DMS53 (cell line): ENCODE results near the gene BBS7.

Experiments used
- DNase-seq: peaks from one replicate; lab custom pipeline; 2025; lab: John Stamatoyannopoulos, UW

The BBS7 gene

GRCh38 chr4:121869841-121870822 lies at the start of gene BBS7:
BBS7 (minus strand) TSS chr4:121870474; CDS start chr4:121870313, 161 bp downstream.
- peak; percentile 95 for DNase-seq

GRCh38 chr4:121913667-121914066 lies 43.4 kb upstream of the BBS7 start:
- no peak for DNase-seq

DNA sequence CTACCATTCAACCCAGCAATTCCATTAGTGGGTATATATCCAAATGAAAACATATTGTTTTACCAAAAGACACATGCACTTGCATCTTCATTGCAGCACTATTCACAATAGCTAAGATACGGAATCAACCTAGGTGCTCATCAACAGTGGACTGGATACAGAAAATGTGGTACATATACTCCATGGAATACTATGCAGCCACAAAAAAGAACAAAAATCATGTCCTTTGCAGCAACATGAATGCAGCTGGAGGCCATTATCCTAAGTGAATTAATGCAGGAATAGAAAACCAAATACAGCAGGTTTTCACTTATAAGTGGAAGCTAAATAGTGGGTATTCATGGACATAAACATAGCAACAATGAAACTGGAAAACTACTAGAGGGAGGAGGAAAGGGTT lies 38.1 kb upstream of the BBS7 start:
- no peak for DNase-seq

GRCh38 chr4:121900132-121900983 lies 30.1 kb upstream of the BBS7 start:
- DNase-seq = peak; percentile 71

GRCh38 chr4:121898150-121898549 lies 27.9 kb upstream of the BBS7 start:
- peak; percentile 18 for DNase-seq

- no peak for DNase-seq
Observed at GRCh38 chr4:121888134-121888533, 17.9 kb upstream of the BBS7 start.

DNA sequence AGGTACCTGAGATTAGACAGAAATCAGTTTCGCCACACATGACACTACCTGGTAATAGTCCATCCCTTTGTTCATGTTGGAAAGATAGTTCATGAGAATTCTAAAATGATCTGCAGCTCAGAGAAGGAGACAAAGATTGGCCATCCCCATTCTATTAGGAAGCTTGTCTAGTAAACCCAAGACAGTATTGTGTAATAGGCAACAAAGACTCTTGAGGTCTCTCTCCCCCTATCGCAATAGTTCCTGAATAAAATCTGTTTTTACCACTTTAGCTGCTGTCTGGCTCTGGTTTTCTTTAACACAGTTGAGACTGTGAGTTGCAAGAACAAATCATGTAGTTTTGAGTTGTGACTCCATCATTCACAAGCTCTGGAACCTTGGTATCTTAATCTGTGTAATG lies 14.8 kb upstream of the BBS7 start:
- DNase-seq = no peak

- no peak for DNase-seq
Observed at GRCh38 chr4:121881158-121881557, 10.9 kb upstream of the BBS7 start.

- no peak for DNase-seq
Observed at GRCh38 chr4:121879135-121879534, 8.9 kb upstream of the BBS7 start.

GRCh38 chr4:121877041-121877773 lies 6.9 kb upstream of the BBS7 start:
- no peak for DNase-seq

DNA sequence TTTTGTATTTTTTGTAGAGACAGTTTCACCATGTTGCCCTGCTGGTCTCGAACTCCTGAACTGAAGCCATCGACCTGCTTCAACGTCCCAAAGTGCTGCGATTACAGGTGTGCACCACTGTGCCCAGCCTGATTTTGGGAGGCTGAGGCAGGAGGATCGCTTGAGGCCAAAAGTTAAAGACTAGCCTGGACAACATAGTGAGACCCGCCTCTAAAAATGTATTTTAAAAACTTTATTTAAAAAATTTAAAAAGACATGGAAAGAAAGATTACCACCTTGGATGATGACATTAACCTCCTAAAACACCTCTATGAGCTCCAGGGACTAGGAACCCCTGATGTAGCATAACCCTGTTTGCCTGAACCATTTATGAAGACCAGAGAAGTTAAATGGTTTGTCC lies 5.8 kb upstream of the BBS7 start:
- DNase-seq = no peak

DNA sequence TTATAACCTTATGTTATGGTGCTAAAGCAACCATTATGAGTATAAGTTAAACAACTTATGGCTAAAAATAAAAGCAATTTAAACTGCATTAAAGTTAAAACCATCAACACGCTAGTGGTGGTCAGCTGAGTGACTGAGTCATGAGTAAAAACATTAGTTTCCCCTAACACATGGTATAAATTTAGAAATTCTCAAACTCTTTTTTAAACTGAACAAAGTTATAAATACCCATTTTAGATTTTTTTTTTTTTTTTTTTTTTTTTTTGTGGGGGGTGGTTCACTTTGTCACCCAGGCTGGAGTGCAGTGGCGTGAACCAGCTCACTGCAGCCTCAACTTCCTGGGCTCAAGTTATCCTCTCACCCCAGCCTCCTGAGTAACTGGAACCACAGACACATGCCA lies 5.4 kb upstream of the BBS7 start:
- DNase-seq = no peak

DNA sequence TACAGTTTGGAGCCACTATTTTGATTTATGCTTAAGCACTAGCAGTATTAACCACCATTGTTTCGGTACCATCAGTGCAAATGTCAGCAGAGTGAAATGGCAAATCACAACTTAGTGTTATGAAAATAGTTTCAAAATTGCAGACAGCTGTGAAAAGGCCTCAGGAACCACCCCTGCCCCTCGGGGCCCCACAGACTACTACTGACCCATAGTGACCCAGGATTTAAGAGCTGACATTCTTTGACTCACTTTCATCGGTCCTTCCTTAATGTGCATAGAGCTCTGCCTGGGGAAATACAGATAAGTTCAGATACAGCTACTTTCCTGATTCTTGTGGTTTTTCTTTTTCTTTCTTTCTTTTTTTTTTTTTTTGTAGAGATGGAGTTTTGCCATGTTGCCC lies 3.3 kb upstream of the BBS7 start:
- DNase-seq = no peak

DNA sequence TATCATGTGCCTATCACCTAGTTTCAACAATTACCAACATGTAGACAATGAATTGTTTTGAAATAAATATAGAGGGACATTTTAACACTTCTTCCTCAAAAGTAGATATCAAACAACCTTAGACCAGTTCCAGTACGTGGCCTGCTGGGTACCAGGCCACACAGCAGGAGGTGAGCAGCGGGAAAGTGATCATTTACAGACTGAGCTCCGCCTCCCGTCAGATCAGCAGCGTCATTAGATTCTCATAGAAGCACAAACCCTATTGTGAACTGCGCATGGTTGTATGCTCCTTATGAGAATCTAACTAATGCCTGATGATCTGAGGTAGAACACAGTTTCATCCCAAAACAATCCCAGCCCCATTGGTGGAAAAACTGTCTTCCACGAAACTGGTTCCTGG lies 6.5 kb downstream of the BBS7 start:
- DNase-seq = peak; percentile 62

DNA sequence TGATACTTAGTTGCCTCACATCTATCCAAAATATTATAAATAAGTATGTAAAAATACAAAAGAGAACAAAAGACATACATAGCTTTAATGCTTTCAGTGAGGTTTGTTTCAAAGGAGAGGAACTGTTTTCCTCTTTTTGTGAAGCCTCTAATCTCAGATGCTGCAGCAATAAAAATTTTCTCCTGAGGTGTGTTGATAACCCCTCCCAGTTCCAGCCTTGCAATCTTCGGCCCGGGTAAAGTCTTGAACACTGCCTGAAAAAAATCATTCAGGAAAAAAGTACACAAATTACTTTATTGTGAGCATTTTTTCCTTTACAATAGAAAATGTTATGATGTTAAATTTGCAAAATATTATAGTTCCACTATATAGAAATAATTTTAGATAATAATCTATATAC lies 8.8 kb downstream of the BBS7 start:
- DNase-seq = no peak

DNA sequence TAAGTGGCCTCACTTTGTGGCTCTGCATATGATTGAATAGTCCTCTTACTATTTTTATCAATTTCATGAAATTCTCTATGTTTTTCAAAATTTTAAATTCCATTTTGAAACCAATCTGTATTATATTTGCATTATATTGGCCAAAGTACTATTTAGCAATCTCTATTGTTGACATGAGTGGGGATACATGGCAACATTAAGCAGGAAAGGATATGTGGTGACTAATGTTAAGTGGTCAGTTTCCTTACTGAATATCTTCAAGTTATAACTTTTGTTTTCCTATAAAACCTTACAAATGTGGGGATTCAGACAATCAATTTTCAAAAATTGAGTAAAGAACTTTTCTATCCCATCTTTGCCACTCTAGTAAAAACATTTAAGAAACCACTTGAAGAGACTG lies 10.2 kb downstream of the BBS7 start:
- DNase-seq = no peak

- DNase-seq = no peak
Observed at GRCh38 chr4:121851354-121851753, 18.9 kb downstream of the BBS7 start.

- DNase-seq = no peak
Observed at GRCh38 chr4:121846662-121847061, 23.6 kb downstream of the BBS7 start.

GRCh38 chr4:121842862-121843261 lies 27.4 kb downstream of the BBS7 start:
- no peak for DNase-seq

DNA sequence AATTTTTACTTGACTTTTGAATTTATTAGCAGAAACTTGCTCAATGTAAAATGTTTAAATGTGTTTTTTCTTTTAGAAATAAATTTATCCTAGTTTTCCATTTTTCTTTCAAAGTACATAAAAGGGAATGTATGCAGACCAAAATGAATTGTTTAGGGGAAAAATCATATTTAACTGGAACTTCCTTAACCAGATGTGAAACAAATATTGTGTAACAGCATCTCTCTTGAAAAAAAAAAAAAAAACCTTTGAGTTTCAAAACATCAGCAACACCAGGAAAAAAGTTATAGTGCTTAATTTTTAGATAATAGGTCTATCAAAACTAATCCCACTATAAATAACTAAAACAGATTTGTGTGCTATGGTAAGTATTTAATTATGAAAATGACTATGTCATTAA lies 32.1 kb downstream of the BBS7 start:
- DNase-seq = no peak

GRCh38 chr4:121829511-121829910 lies 40.8 kb downstream of the BBS7 start:
- no peak for DNase-seq

- no peak for DNase-seq
Observed at GRCh38 chr4:121827853-121828252, 42.4 kb downstream of the BBS7 start.
